T-helper 1 cell treated with Interleukin-12 subunit alpha and Interleukin-12 subunit beta and Interleukin-4 antibody, amounts not matched to agents 30 μg/mL and 1 μg/mL, for 36 hours (primary cell): ENCODE data around the gene SLC17A3.
A peak's percentile ranks its signal among the peaks of the same experiment; 100 is the strongest.

Experiments used
- H3K27ac Mint-ChIP-seq: one replicate; pipeline ENCODE4 v1.8.0; 2021; ENCODE audit warnings: mild to moderate bottlenecking, mixed read lengths
- H3K27me3 Mint-ChIP-seq: one replicate; pipeline ENCODE4 v1.8.0; 2021; ENCODE audit warnings: low read depth, mixed read lengths
- H3K36me3 Mint-ChIP-seq: one replicate; pipeline ENCODE4 v1.8.0; 2021; ENCODE audit warnings: low read depth, mixed read lengths
- H3K4me1 Mint-ChIP-seq: one replicate; pipeline ENCODE4 v1.8.0; 2021; ENCODE audit warnings: low read depth, mixed read lengths
- H3K4me3 Mint-ChIP-seq: one replicate; pipeline ENCODE4 v1.8.0; 2021; ENCODE audit warnings: mild to moderate bottlenecking, moderate library complexity, mixed read lengths
- H3K9me3 Mint-ChIP-seq: one replicate; pipeline ENCODE4 v1.8.0; 2021; ENCODE audit warnings: mixed read lengths

The SLC17A3 gene

GRCh38 chr6:25874118-25874517 is at the start of gene SLC17A3:
SLC17A3 (minus strand) TSS chr6:25874243; CDS start chr6:25868387, 5,856 bp downstream.
- H3K4me3 Mint-ChIP-seq: peak within 1 kb of the TSS; percentile 63

GRCh38 chr6:25922301-25922700 is 48.3 kb upstream of the SLC17A3 start:
- Mint-ChIP-seq H3K36me3 (no peaks in the 10 kb centered on the region), H3K9me3 (peaks cover 4% of the 10 kb centered on the region), H3K27me3 (no peaks in the 10 kb centered on the region), H3K27ac (no peak overlapping the region), H3K4me3 (no peak overlapping the region), H3K4me1 (peaks cover 8% of the 10 kb centered on the region)

More at GRCh38 chr6:25874118-25874517, at the start of gene SLC17A3:
- Mint-ChIP-seq H3K36me3 (no peaks in the 10 kb centered on the region), H3K27ac (peak within 1 kb of the TSS; percentile 57), H3K9me3 (no peaks in the 10 kb centered on the region), H3K27me3 (no peaks in the 10 kb centered on the region), H3K4me1 (peaks cover 28% of the 10 kb centered on the region)

- H3K4me1 Mint-ChIP-seq: peaks cover 2% of the 10 kb centered on the region
- no peaks in the 10 kb centered on the region for H3K36me3 Mint-ChIP-seq
- no peak overlapping the region for H3K27ac Mint-ChIP-seq
- H3K4me3 Mint-ChIP-seq: no peak overlapping the region
- no peaks in the 10 kb centered on the region for H3K27me3 Mint-ChIP-seq
- H3K9me3 Mint-ChIP-seq: peaks cover 4% of the 10 kb centered on the region
Measured at GRCh38 chr6:25921525-25922203, 47.6 kb upstream of the SLC17A3 start.

GRCh38 chr6:25919657-25920056 is 45.6 kb upstream of the SLC17A3 start:
- H3K4me1 Mint-ChIP-seq: peaks cover 2% of the 10 kb centered on the region
- H3K36me3 Mint-ChIP-seq: no peaks in the 10 kb centered on the region
- H3K9me3 Mint-ChIP-seq: peaks cover 4% of the 10 kb centered on the region
- H3K27me3 Mint-ChIP-seq: no peaks in the 10 kb centered on the region
- no peak overlapping the region for H3K4me3 Mint-ChIP-seq
- H3K27ac Mint-ChIP-seq: no peak overlapping the region

GRCh38 chr6:25918083-25918683 is 44.1 kb upstream of the SLC17A3 start:
- no peaks in the 10 kb centered on the region for H3K36me3 Mint-ChIP-seq
- peak overlapping the region; percentile 18 for H3K27ac Mint-ChIP-seq
- peaks cover 6% of the 10 kb centered on the region for H3K4me1 Mint-ChIP-seq
- no peak overlapping the region for H3K4me3 Mint-ChIP-seq
- no peaks in the 10 kb centered on the region for H3K27me3 Mint-ChIP-seq
- H3K9me3 Mint-ChIP-seq: peaks cover 4% of the 10 kb centered on the region

GRCh38 chr6:25916789-25917490 is 42.9 kb upstream of the SLC17A3 start:
- no peak overlapping the region for H3K4me3 Mint-ChIP-seq
- peaks cover 6% of the 10 kb centered on the region for H3K4me1 Mint-ChIP-seq
- no peaks in the 10 kb centered on the region for H3K36me3 Mint-ChIP-seq
- no peak overlapping the region for H3K27ac Mint-ChIP-seq
- H3K27me3 Mint-ChIP-seq: no peaks in the 10 kb centered on the region
- peaks cover 4% of the 10 kb centered on the region for H3K9me3 Mint-ChIP-seq

- no peaks in the 10 kb centered on the region for H3K27me3 Mint-ChIP-seq
- peaks cover 10% of the 10 kb centered on the region for H3K4me1 Mint-ChIP-seq
- peaks cover 2% of the 10 kb centered on the region for H3K36me3 Mint-ChIP-seq
- no peak overlapping the region for H3K4me3 Mint-ChIP-seq
- H3K27ac Mint-ChIP-seq: no peak overlapping the region
- H3K9me3 Mint-ChIP-seq: peaks cover 4% of the 10 kb centered on the region
Measured at GRCh38 chr6:25916330-25916729, 42.3 kb upstream of the SLC17A3 start.

GRCh38 chr6:25913741-25914140 is 39.7 kb upstream of the SLC17A3 start:
- H3K9me3 Mint-ChIP-seq: peaks cover 4% of the 10 kb centered on the region
- H3K27me3 Mint-ChIP-seq: no peaks in the 10 kb centered on the region
- peaks cover 2% of the 10 kb centered on the region for H3K36me3 Mint-ChIP-seq
- peaks cover 10% of the 10 kb centered on the region for H3K4me1 Mint-ChIP-seq
- H3K4me3 Mint-ChIP-seq: no peak overlapping the region
- no peak overlapping the region for H3K27ac Mint-ChIP-seq

- H3K4me3 Mint-ChIP-seq: no peak overlapping the region
- H3K27me3 Mint-ChIP-seq: peaks cover 3% of the 10 kb centered on the region
- no peaks in the 10 kb centered on the region for H3K9me3 Mint-ChIP-seq
- H3K4me1 Mint-ChIP-seq: peaks cover 16% of the 10 kb centered on the region
- peaks cover 2% of the 10 kb centered on the region for H3K36me3 Mint-ChIP-seq
- H3K27ac Mint-ChIP-seq: no peak overlapping the region
Measured at GRCh38 chr6:25911351-25911750, 37.3 kb upstream of the SLC17A3 start.

- Mint-ChIP-seq H3K4me3 (no peak overlapping the region), H3K27ac (no peak overlapping the region), H3K27me3 (peaks cover 3% of the 10 kb centered on the region), H3K9me3 (no peaks in the 10 kb centered on the region), H3K4me1 (peaks cover 12% of the 10 kb centered on the region), H3K36me3 (peaks cover 2% of the 10 kb centered on the region)
Measured at GRCh38 chr6:25907475-25908014, 33.5 kb upstream of the SLC17A3 start.

GRCh38 chr6:25903467-25904099 is 29.5 kb upstream of the SLC17A3 start:
- H3K4me3 Mint-ChIP-seq: no peak overlapping the region
- no peaks in the 10 kb centered on the region for H3K9me3 Mint-ChIP-seq
- peaks cover 8% of the 10 kb centered on the region for H3K4me1 Mint-ChIP-seq
- peaks cover 3% of the 10 kb centered on the region for H3K27me3 Mint-ChIP-seq
- no peak overlapping the region for H3K27ac Mint-ChIP-seq
- no peaks in the 10 kb centered on the region for H3K36me3 Mint-ChIP-seq

GRCh38 chr6:25902071-25902470 is 28.0 kb upstream of the SLC17A3 start:
- no peaks in the 10 kb centered on the region for H3K9me3 Mint-ChIP-seq
- H3K27me3 Mint-ChIP-seq: no peaks in the 10 kb centered on the region
- no peaks in the 10 kb centered on the region for H3K36me3 Mint-ChIP-seq
- no peak overlapping the region for H3K27ac Mint-ChIP-seq
- no peaks in the 10 kb centered on the region for H3K4me1 Mint-ChIP-seq
- H3K4me3 Mint-ChIP-seq: no peak overlapping the region

- Mint-ChIP-seq H3K36me3 (no peaks in the 10 kb centered on the region), H3K27ac (no peak overlapping the region), H3K9me3 (no peaks in the 10 kb centered on the region), H3K4me1 (no peaks in the 10 kb centered on the region), H3K27me3 (no peaks in the 10 kb centered on the region), H3K4me3 (no peak overlapping the region)
Measured at GRCh38 chr6:25900843-25901242, 26.8 kb upstream of the SLC17A3 start.

GRCh38 chr6:25899580-25900408 is 25.8 kb upstream of the SLC17A3 start:
- H3K27ac Mint-ChIP-seq: no peak overlapping the region
- H3K9me3 Mint-ChIP-seq: no peaks in the 10 kb centered on the region
- no peaks in the 10 kb centered on the region for H3K27me3 Mint-ChIP-seq
- H3K4me3 Mint-ChIP-seq: no peak overlapping the region
- no peaks in the 10 kb centered on the region for H3K4me1 Mint-ChIP-seq
- no peaks in the 10 kb centered on the region for H3K36me3 Mint-ChIP-seq
